Left ventricle myocardium inferior (tissue), 1 donor: ENCODE measurements around the gene CYB561A3. TPM values are rescaled to one million over a fixed set of nuclear protein-coding genes. Genes with fewer than 3 reads are reported as not detected.

Experiments used
- DNase-seq: peaks from one replicate; pipeline ENCODE4 v3.0.0-alpha.2; 2020
- H3K27ac ChIP-seq: fragments of 200-600 bp; replicated peaks from 2 replicates; pipeline ENCODE4 v1.8.0; 2021
- H3K27me3 ChIP-seq: fragments of 200-600 bp; 2 replicates; pipeline ENCODE4 v1.8.0; 2021; ENCODE audit warnings: low read depth
- H3K36me3 ChIP-seq: fragments of 200-600 bp; 2 replicates; pipeline ENCODE4 v1.8.0; 2021
- H3K4me1 ChIP-seq: fragments of 200-600 bp; 2 replicates; pipeline ENCODE4 v1.8.0; 2021
- H3K4me3 ChIP-seq: fragments of 200-600 bp; 2 replicates; pipeline ENCODE4 v1.8.0; 2021; ENCODE audit warnings: mild to moderate bottlenecking, moderate library complexity
- H3K9me3 ChIP-seq: fragments of 200-600 bp; replicated peaks from 2 replicates; pipeline ENCODE4 v1.8.0; 2021
- CTCF ChIP-seq: fragments of 200-600 bp; IDR thresholded peaks from 2 replicates; pipeline ENCODE4 v1.8.0; 2021; ENCODE audit warnings: antibody characterized with exemption, mild to moderate bottlenecking, borderline replicate concordance
- intact Hi-C: fragments of 100-400 bp; cut with micrococcal nuclease; formaldehyde crosslinking; loops from one replicate; pipeline ENCODE4 v1.11.0; 2022
- total RNA-seq: library from RNA; stranded (reverse); fragmentation: NEBNext Ultra II Directional; extraction: Animal tissue kit (Norgen Biotek cat#: 25700); gene quantifications from one replicate; pipeline ENCODE4 v1.2.1, GENCODE V29; 2021
- donor health status: DM: no; HTN: yes; CAD: no; lungs with severe emphysema.

Gene CYB561A3
- total RNA-seq, 1 donor from 2014 or later: 10.5 TPM

- no peak for DNase-seq
- H3K4me3 ChIP-seq: no peak overlapping the region
- no peak overlapping the region for H3K27ac ChIP-seq
- peaks cover 100% of the 10 kb centered on the region for H3K36me3 ChIP-seq
- TF ChIP-seq CTCF: no peak
- no peaks in the 10 kb centered on the region for H3K4me1 ChIP-seq
- no peaks in the 10 kb centered on the region for H3K27me3 ChIP-seq
- H3K9me3 ChIP-seq: no peaks in the 10 kb centered on the region
- intact Hi-C loops: no loop called here
Observed at GRCh38 chr11:61309739-61310138, 51.9 kb downstream of the CYB561A3 start.

- no peaks in the 10 kb centered on the region for H3K27me3 ChIP-seq
- no peaks in the 10 kb centered on the region for H3K9me3 ChIP-seq
- no peak overlapping the region for H3K4me3 ChIP-seq
- intact Hi-C loops: no loop called here
- TF ChIP-seq CTCF: no peak
- no peak for DNase-seq
- H3K4me1 ChIP-seq: no peaks in the 10 kb centered on the region
- no peak overlapping the region for H3K27ac ChIP-seq
- peaks cover 100% of the 10 kb centered on the region for H3K36me3 ChIP-seq
Observed at GRCh38 chr11:61309141-61309540, 52.5 kb downstream of the CYB561A3 start.

GRCh38 chr11:61307354-61307753 is 54.3 kb downstream of the CYB561A3 start:
- H3K4me1 ChIP-seq: no peaks in the 10 kb centered on the region
- TF ChIP-seq CTCF: no peak
- no peak overlapping the region for H3K27ac ChIP-seq
- no peak overlapping the region for H3K4me3 ChIP-seq
- intact Hi-C loops: no loop called here
- no peaks in the 10 kb centered on the region for H3K9me3 ChIP-seq
- no peak for DNase-seq
- H3K27me3 ChIP-seq: no peaks in the 10 kb centered on the region
- peaks cover 100% of the 10 kb centered on the region for H3K36me3 ChIP-seq

GRCh38 chr11:61306221-61306620 is 55.5 kb downstream of the CYB561A3 start:
- peaks cover 100% of the 10 kb centered on the region for H3K36me3 ChIP-seq
- intact Hi-C loops: no loop called here
- no peak for DNase-seq
- no peaks in the 10 kb centered on the region for H3K4me1 ChIP-seq
- TF ChIP-seq CTCF: no peak
- H3K27me3 ChIP-seq: no peaks in the 10 kb centered on the region
- H3K27ac ChIP-seq: no peak overlapping the region
- no peak overlapping the region for H3K4me3 ChIP-seq
- H3K9me3 ChIP-seq: no peaks in the 10 kb centered on the region

GRCh38 chr11:61305417-61305816 is 56.3 kb downstream of the CYB561A3 start:
- no peaks in the 10 kb centered on the region for H3K27me3 ChIP-seq
- H3K4me3 ChIP-seq: no peak overlapping the region
- H3K9me3 ChIP-seq: no peaks in the 10 kb centered on the region
- DNase-seq: no peak
- intact Hi-C loops: no loop called here
- H3K27ac ChIP-seq: no peak overlapping the region
- H3K4me1 ChIP-seq: no peaks in the 10 kb centered on the region
- TF ChIP-seq CTCF: no peak
- peaks cover 100% of the 10 kb centered on the region for H3K36me3 ChIP-seq

GRCh38 chr11:61303725-61304124 is 58.0 kb downstream of the CYB561A3 start:
- no peaks in the 10 kb centered on the region for H3K27me3 ChIP-seq
- no peak for TF ChIP-seq CTCF
- intact Hi-C loops: no loop called here
- no peak for DNase-seq
- no peak overlapping the region for H3K27ac ChIP-seq
- H3K9me3 ChIP-seq: no peaks in the 10 kb centered on the region
- no peak overlapping the region for H3K4me3 ChIP-seq
- peaks cover 99% of the 10 kb centered on the region for H3K36me3 ChIP-seq
- H3K4me1 ChIP-seq: peaks cover 2% of the 10 kb centered on the region
